ENCODE results near the gene TMEM214.

Gene TMEM214

GRCh38 chr2:27010139-27010538 is 22.6 kb upstream of the TMEM214 start:
- Histone ChIP-seq H3K79me2 (ENCODE audit: insufficient read depth, low read length) (no peaks in the 10 kb centered on the region), H3K4me1 (ENCODE audit: insufficient read depth, low read length, poor library complexity, severe bottlenecking) (no peaks in the 10 kb centered on the region), H3K9me3 (ENCODE audit: insufficient read depth, low read depth, low read length) (no peaks in the 10 kb centered on the region), H3K9ac (ENCODE audit: low read depth, low read length, poor library complexity, severe bottlenecking) (no peak overlapping the region), H4K20me1 (ENCODE audit: insufficient read depth, low read length, poor library complexity, severe bottlenecking) (no peaks in the 10 kb centered on the region), H3K4me3 (ENCODE audit: low read length, poor library complexity, severe bottlenecking) (no peak overlapping the region), H3K36me3 (ENCODE audit: insufficient read depth, low read length) (no peaks in the 10 kb centered on the region), H3K4me2 (ENCODE audit: low read depth, low read length, poor library complexity, severe bottlenecking) (no peak overlapping the region), H3K27me3 (ENCODE audit: insufficient read depth, low read length, poor library complexity, severe bottlenecking) (no peaks in the 10 kb centered on the region), H3F3A (ENCODE audit: low read depth) (no peaks in the 10 kb centered on the region), H2AFZ (ENCODE audit: low read length) (no peak overlapping the region), H3K9me2 (replicated peaks; ENCODE audit: low read depth, low read length) (no peaks in the 10 kb centered on the region)
- TF ChIP-seq, protein P1, sequence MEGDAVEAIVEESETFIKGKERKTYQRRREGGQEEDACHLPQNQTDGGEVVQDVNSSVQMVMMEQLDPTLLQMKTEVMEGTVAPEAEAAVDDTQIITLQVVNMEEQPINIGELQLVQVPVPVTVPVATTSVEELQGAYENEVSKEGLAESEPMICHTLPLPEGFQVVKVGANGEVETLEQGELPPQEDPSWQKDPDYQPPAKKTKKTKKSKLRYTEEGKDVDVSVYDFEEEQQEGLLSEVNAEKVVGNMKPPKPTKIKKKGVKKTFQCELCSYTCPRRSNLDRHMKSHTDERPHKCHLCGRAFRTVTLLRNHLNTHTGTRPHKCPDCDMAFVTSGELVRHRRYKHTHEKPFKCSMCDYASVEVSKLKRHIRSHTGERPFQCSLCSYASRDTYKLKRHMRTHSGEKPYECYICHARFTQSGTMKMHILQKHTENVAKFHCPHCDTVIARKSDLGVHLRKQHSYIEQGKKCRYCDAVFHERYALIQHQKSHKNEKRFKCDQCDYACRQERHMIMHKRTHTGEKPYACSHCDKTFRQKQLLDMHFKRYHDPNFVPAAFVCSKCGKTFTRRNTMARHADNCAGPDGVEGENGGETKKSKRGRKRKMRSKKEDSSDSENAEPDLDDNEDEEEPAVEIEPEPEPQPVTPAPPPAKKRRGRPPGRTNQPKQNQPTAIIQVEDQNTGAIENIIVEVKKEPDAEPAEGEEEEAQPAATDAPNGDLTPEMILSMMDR (conservative IDR thresholded peaks at IDR 0.05; ENCODE audit: low read length), result no peak
- TF ChIP-seq EZH2phosphoT487 (IDR thresholded peaks at IDR 0.05; ENCODE audit: borderline replicate concordance), result no peak

GRCh38 chr2:27013738-27014137 is 19.0 kb upstream of the TMEM214 start:
- H3K79me2 ChIP-seq (ENCODE audit: insufficient read depth, low read length), result no peaks in the 10 kb centered on the region
- H4K20me1 ChIP-seq (ENCODE audit: insufficient read depth, low read length, poor library complexity, severe bottlenecking), result no peaks in the 10 kb centered on the region
- no peaks in the 10 kb centered on the region for H3K9me3 ChIP-seq (ENCODE audit: insufficient read depth, low read depth, low read length)
- no peak overlapping the region for H3K4me3 ChIP-seq (ENCODE audit: low read length, poor library complexity, severe bottlenecking)
- no peak overlapping the region for H3K4me2 ChIP-seq (ENCODE audit: low read depth, low read length, poor library complexity, severe bottlenecking)
- no peaks in the 10 kb centered on the region for H3F3A ChIP-seq (ENCODE audit: low read depth)
- TF ChIP-seq, protein P1 (conservative IDR thresholded peaks at IDR 0.05; ENCODE audit: low read length), result no peak
- H3K27me3 ChIP-seq (ENCODE audit: insufficient read depth, low read length, poor library complexity, severe bottlenecking), result no peaks in the 10 kb centered on the region
- no peaks in the 10 kb centered on the region for H3K9me2 ChIP-seq (replicated peaks; ENCODE audit: low read depth, low read length)
- H3K36me3 ChIP-seq (ENCODE audit: insufficient read depth, low read length), result no peaks in the 10 kb centered on the region
- no peak overlapping the region for H2AFZ ChIP-seq (ENCODE audit: low read length)
- peaks cover 3% of the 10 kb centered on the region for H3K4me1 ChIP-seq (ENCODE audit: insufficient read depth, low read length, poor library complexity, severe bottlenecking)
- no peak overlapping the region for H3K9ac ChIP-seq (ENCODE audit: low read depth, low read length, poor library complexity, severe bottlenecking)

DNA sequence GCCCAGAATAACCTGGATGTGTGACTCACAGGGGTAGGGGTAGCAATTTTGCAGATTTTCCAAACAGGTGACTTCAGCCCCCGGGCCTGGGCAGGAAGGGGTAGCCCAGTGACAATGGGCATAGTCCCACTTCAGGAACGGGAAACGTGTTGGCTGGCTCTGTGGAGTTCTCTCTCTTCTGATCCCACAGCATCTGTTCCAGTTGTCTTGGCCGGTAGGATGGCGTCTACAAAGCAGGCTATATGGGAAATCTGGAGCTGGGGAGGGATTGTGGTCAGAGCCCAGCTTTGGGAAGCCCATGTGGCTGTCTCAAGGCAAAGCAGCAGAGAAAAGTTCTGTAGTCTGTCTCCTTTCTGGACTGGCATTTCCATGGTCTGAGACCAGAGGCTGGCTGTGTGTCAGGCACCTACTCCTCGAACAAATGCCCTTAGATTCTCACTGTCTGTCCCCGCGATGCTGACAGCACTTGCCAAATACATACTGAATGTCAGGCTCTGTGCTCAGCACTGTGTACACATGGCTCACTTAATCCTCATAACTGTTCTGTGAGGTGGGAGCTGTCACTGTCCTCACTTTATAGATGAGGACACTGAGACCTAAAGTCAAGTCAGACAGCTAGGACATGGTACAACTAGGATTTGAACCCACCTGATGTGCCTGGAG is 17.9 kb upstream of the TMEM214 start:
- Histone ChIP-seq H3K4me1 (ENCODE audit: insufficient read depth, low read length, poor library complexity, severe bottlenecking) (peaks cover 3% of the 10 kb centered on the region), H3K4me3 (ENCODE audit: low read length, poor library complexity, severe bottlenecking) (no peak overlapping the region), H3K36me3 (ENCODE audit: insufficient read depth, low read length) (no peaks in the 10 kb centered on the region), H3K27me3 (ENCODE audit: insufficient read depth, low read length, poor library complexity, severe bottlenecking) (no peaks in the 10 kb centered on the region), H3K79me2 (ENCODE audit: insufficient read depth, low read length) (no peaks in the 10 kb centered on the region), H3K9me3 (ENCODE audit: insufficient read depth, low read depth, low read length) (no peaks in the 10 kb centered on the region), H3F3A (ENCODE audit: low read depth) (no peaks in the 10 kb centered on the region), H2AFZ (ENCODE audit: low read length) (no peak overlapping the region), H4K20me1 (ENCODE audit: insufficient read depth, low read length, poor library complexity, severe bottlenecking) (no peaks in the 10 kb centered on the region), H3K9ac (ENCODE audit: low read depth, low read length, poor library complexity, severe bottlenecking) (no peak overlapping the region), H3K4me2 (ENCODE audit: low read depth, low read length, poor library complexity, severe bottlenecking) (no peak overlapping the region), H3K9me2 (replicated peaks; ENCODE audit: low read depth, low read length) (no peaks in the 10 kb centered on the region)
- TF ChIP-seq, protein P1 (conservative IDR thresholded peaks at IDR 0.05; ENCODE audit: low read length), result no peak
- no peak for TF ChIP-seq EZH2phosphoT487 (IDR thresholded peaks at IDR 0.05; ENCODE audit: borderline replicate concordance)
